ENCODE results near the gene TRIM15.
"Not testable (repeated sequence)": the region's sequence is repeated elsewhere in the genome, so short reads cannot be mapped to it uniquely, and the experiment has no call there.

Gene TRIM15

GRCh38 chr6:30129265-30130178 is 33.8 kb upstream of the TRIM15 start:
- Histone ChIP-seq H3K9ac (ENCODE audit: insufficient read length) (no peak overlapping the region), H3K9me3 (ENCODE audit: low read depth, low read length) (no peaks in the 10 kb centered on the region), H3K4me3 (no peak overlapping the region), H3K27ac (no peak overlapping the region), H3K36me3 (ENCODE audit: insufficient read depth, low read length) (no peaks in the 10 kb centered on the region)
- no peak for DNase-seq (ENCODE audit: low read depth, low spot score)
- no peak for TF ChIP-seq EZH2 (IDR thresholded peaks at IDR 0.05)
- TF ChIP-seq POLR2AphosphoS5 (IDR thresholded peaks at IDR 0.05; ENCODE audit: borderline replicate concordance, low read depth, low read length) = no peak
- no peak for TF ChIP-seq FOXP2 (optimal IDR thresholded peaks at IDR 0.05; ENCODE audit: control extremely low read depth, extremely low read length, insufficient read depth)

GRCh38 chr6:30130179-30130679 is 33.1 kb upstream of the TRIM15 start:
- TF ChIP-seq POLR2AphosphoS5 (IDR thresholded peaks at IDR 0.05; ENCODE audit: borderline replicate concordance, low read depth, low read length) = no peak
- TF ChIP-seq FOXP2 (optimal IDR thresholded peaks at IDR 0.05; ENCODE audit: control extremely low read depth, extremely low read length, insufficient read depth) = no peak
- no peak overlapping the region for H3K9ac ChIP-seq (ENCODE audit: insufficient read length)
- H3K4me3 ChIP-seq = no peak overlapping the region
- H3K9me3 ChIP-seq (ENCODE audit: low read depth, low read length) = no peaks in the 10 kb centered on the region
- H3K36me3 ChIP-seq (ENCODE audit: insufficient read depth, low read length) = no peaks in the 10 kb centered on the region
- no peak for DNase-seq (ENCODE audit: low read depth, low spot score)
- H3K27ac ChIP-seq = no peak overlapping the region

GRCh38 chr6:30130887-30131862 is 32.2 kb upstream of the TRIM15 start:
- peak; percentile 47 for DNase-seq (ENCODE audit: low read depth, low spot score)
- no peak overlapping the region for H3K9ac ChIP-seq (ENCODE audit: insufficient read length)
- no peaks in the 10 kb centered on the region for H3K36me3 ChIP-seq (ENCODE audit: insufficient read depth, low read length)
- TF ChIP-seq POLR2AphosphoS5 (IDR thresholded peaks at IDR 0.05; ENCODE audit: borderline replicate concordance, low read depth, low read length) = no peak
- H3K27ac ChIP-seq = no peak overlapping the region
- H3K4me3 ChIP-seq = peak overlapping the region; percentile 57
- H3K9me3 ChIP-seq (ENCODE audit: low read depth, low read length) = no peaks in the 10 kb centered on the region

GRCh38 chr6:30131947-30132497 is 31.3 kb upstream of the TRIM15 start:
- peak overlapping the region; percentile 43 for H3K9ac ChIP-seq (ENCODE audit: insufficient read length)
- no peaks in the 10 kb centered on the region for H3K9me3 ChIP-seq (ENCODE audit: low read depth, low read length)
- H3K27ac ChIP-seq = no peak overlapping the region
- no peak overlapping the region for H3K4me3 ChIP-seq
- TF ChIP-seq EZH2 (IDR thresholded peaks at IDR 0.05) = no peak
- H3K36me3 ChIP-seq (ENCODE audit: insufficient read depth, low read length) = no peaks in the 10 kb centered on the region
- DNase-seq (ENCODE audit: low read depth, low spot score) = no peak

- TF ChIP-seq FOXP2 (optimal IDR thresholded peaks at IDR 0.05; ENCODE audit: control extremely low read depth, extremely low read length, insufficient read depth) = no peak
- no peak for TF ChIP-seq POLR2AphosphoS5 (IDR thresholded peaks at IDR 0.05; ENCODE audit: borderline replicate concordance, low read depth, low read length)
- TF ChIP-seq EZH2 (IDR thresholded peaks at IDR 0.05) = no peak
- no peaks in the 10 kb centered on the region for H3K9me3 ChIP-seq (ENCODE audit: low read depth, low read length)
- no peak overlapping the region for H3K4me3 ChIP-seq
- DNase-seq (ENCODE audit: low read depth, low spot score) = no peak
- H3K36me3 ChIP-seq (ENCODE audit: insufficient read depth, low read length) = no peaks in the 10 kb centered on the region
- H3K27ac ChIP-seq = no peak overlapping the region
- no peak overlapping the region for H3K9ac ChIP-seq (ENCODE audit: insufficient read length)
Measured at GRCh38 chr6:30135147-30135546, 28.2 kb upstream of the TRIM15 start.

GRCh38 chr6:30135757-30136156 is 27.6 kb upstream of the TRIM15 start, which contains the start of gene TRIM40:
Gene TRIM40 (plus strand): TSS chr6:30136140. CDS start chr6:30137037, 897 bp downstream.
- DNase-seq (ENCODE audit: low read depth, low spot score) = no peak
- Histone ChIP-seq H3K9me3 (ENCODE audit: low read depth, low read length) (no peaks in the 10 kb centered on the region), H3K4me3 (no peak within 1 kb of the TSS), H3K36me3 (ENCODE audit: insufficient read depth, low read length) (no peaks in the 10 kb centered on the region), H3K9ac (ENCODE audit: insufficient read length) (no peak within 1 kb of the TSS), H3K27ac (no peak within 1 kb of the TSS)
- no peak for TF ChIP-seq FOXP2 (optimal IDR thresholded peaks at IDR 0.05; ENCODE audit: control extremely low read depth, extremely low read length, insufficient read depth)

- Histone ChIP-seq H3K9me3 (ENCODE audit: low read depth, low read length) (no peaks in the 10 kb centered on the region), H3K9ac (ENCODE audit: insufficient read length) (no peak overlapping the region), H3K27ac (no peak overlapping the region), H3K4me3 (no peak overlapping the region), H3K36me3 (ENCODE audit: insufficient read depth, low read length) (no peaks in the 10 kb centered on the region)
- no peak for DNase-seq (ENCODE audit: low read depth, low spot score)
- TF ChIP-seq FOXP2 (optimal IDR thresholded peaks at IDR 0.05; ENCODE audit: control extremely low read depth, extremely low read length, insufficient read depth) (no peak), POLR2AphosphoS5 (IDR thresholded peaks at IDR 0.05; ENCODE audit: borderline replicate concordance, low read depth, low read length) (no peak), EZH2 (IDR thresholded peaks at IDR 0.05) (no peak)
Measured at GRCh38 chr6:30136570-30137286, 26.6 kb upstream of the TRIM15 start.

- H3K27ac ChIP-seq; DNase-seq (ENCODE audit: low read depth, low spot score); H3K36me3 ChIP-seq (ENCODE audit: insufficient read depth, low read length); H3K9ac ChIP-seq (ENCODE audit: insufficient read length); H3K9me3 ChIP-seq (ENCODE audit: low read depth, low read length); H3K4me3 ChIP-seq: not testable (repeated sequence)
Measured at GRCh38 chr6:30140240-30140639, 23.1 kb upstream of the TRIM15 start.
